Ovary (tissue), 9 donors: ENCODE measurements around the gene POLR3E. TPM values are rescaled to one million over a fixed set of nuclear protein-coding genes. Genes with fewer than 3 reads are reported as not detected.

Experiments
- polyA plus RNA-seq, 2 donors: library from polyadenylated mRNA; stranded (reverse); fragments of 200-250 nt in 1 of 2; fragments of 350-450 nt in 1 of 2; fragmentation: Illumina TruSeq in 1 of 2; extraction: RNeasy Lipid Tissue Mini Kit (QIAGEN cat#74804) in 1 of 2; gene quantifications; one replicate each; pipeline ENCODE4 v1.2.3, GENCODE V29; 2013 to 2014
- total RNA-seq, 7 donors: library from RNA; depleted of rRNA in 2 of 7; stranded (reverse); fragments of >200 nt in 2 of 7; fragmentation: NEBNext Ultra II Directional in 3 of 7; extraction: Animal tissue kit (Norgen Biotek cat#: 25700) in 3 of 7; gene quantifications; one replicate each; pipeline versions ENCODE4 v1.1.0 to v1.2.4, GENCODE V29; 2016 to 2023
- donor health status: DM: no; HTN: no; CAD: no; lungs with moderate emphysema.
- donor health status: DM: no; HTN: no; CAD: no.
- donor health status: Bipolar disorder and iron deficiency.
- donor health status: DM: yes; HTN: yes; CAD: no.
- donor health status: DM: no; HTN: no; CAD: no.
- donor health status: DM: yes; HTN: yes; CAD: no.

POLR3E gene
- total and polyA plus RNA-seq, 9 donors, result 18.6 to 57.0 (median 40.8) TPM

Other genes with a start within 250 kb of the POLR3E start
- gene VWA3A, start 204.9 kb upstream of the POLR3E start, total RNA-seq, result 10 to 100 TPM in 1 of 7 donors, 1 to 10 TPM in 4, under 1 TPM in 2; 0.33 to 46.2 (median 2.7) TPM
- gene VWA3A, start 204.9 kb upstream of the POLR3E start, polyA plus RNA-seq, result under 1 TPM; 0.15 TPM
- gene SDR42E2, start 134.9 kb upstream of the POLR3E start, total RNA-seq, result 1 to 10 TPM in 1 of 7 donors, under 1 TPM in 4, not detected in 2; 0.15 to 1.1 (median 0.25) TPM
- gene SDR42E2, start 134.9 kb upstream of the POLR3E start, polyA plus RNA-seq, result under 1 TPM in 1 of 2 donors, not detected in 1; 0.05 TPM
- gene EEF2K, start 91.1 kb upstream of the POLR3E start, total RNA-seq, result 10 to 100 TPM in 6 of 7 donors, 1 to 10 TPM in 1; 8.1 to 37.6 (median 28.0) TPM
- gene EEF2K, start 91.1 kb upstream of the POLR3E start, polyA plus RNA-seq, result 10 to 100 TPM in 1 of 2 donors, 1 to 10 TPM in 1; 8.4 to 18.8 TPM
- gene CDR2, start 77.2 kb downstream of the POLR3E start, total RNA-seq, result 10 to 100 TPM; 14.3 to 30.3 (median 23.7) TPM
- gene CDR2, start 77.2 kb downstream of the POLR3E start, polyA plus RNA-seq, result 10 to 100 TPM; 12.7 to 22.9 TPM
- 100 to 1,000 TPM in 6 of 7 donors, 10 to 100 TPM in 1; 95.9 to 341 (median 155) TPM for gene NPIPB5, start 213.5 kb downstream of the POLR3E start, total RNA-seq
- gene NPIPB5, start 213.5 kb downstream of the POLR3E start, polyA plus RNA-seq, result 10 to 100 TPM; 41.7 to 79.8 TPM